Gastroesophageal sphincter (tissue), 4 donors: ENCODE results near the gene CFAP69. TPM values are rescaled to one million over a fixed set of nuclear protein-coding genes. Genes with fewer than 3 reads are reported as not detected.

Experiments used
- ATAC-seq: fragments of 150-250 bp; one replicate; pipeline ENCODE4 v1.9.1; 2016; ENCODE audit warnings: mild to moderate bottlenecking, moderate library complexity
- H3K27ac ChIP-seq, 4 donors: fragments of 200-600 bp; sonication (generic) in 3 of 4; 1 replicate in 3 of 4; 2 replicates in 1 of 4; pipeline ENCODE4 v1.5.1; 2016 to 2019
- H3K27me3 ChIP-seq: fragments of 200-600 bp; sonication (generic); one replicate; pipeline ENCODE4 v1.5.1; 2019
- H3K36me3 ChIP-seq, 2 donors: fragments of 200-600 bp; sonication (generic); one replicate each; pipeline ENCODE4 v1.5.1; 2019; ENCODE audit warnings: control low read depth in 1 of 2
- H3K4me1 ChIP-seq, 3 donors: fragments of 200-600 bp; sonication (generic); 1 replicate in 2 of 3; 2 replicates in 1 of 3; pipeline ENCODE4 v1.5.1; 2016 to 2019; ENCODE audit warnings: control low read depth in 2 of 3
- H3K4me3 ChIP-seq, 2 donors: fragments of 200-600 bp; sonication (generic); one replicate each; pipeline ENCODE4 v1.5.1; 2019; ENCODE audit warnings: mild to moderate bottlenecking in 1 of 2, moderate library complexity in 1 of 2
- H3K9me3 ChIP-seq, 3 donors: fragments of 200-600 bp; sonication (generic); one replicate each; pipeline ENCODE4 v1.5.1; 2017 to 2019; ENCODE audit warnings: control low read depth in 2 of 3
- EP300 ChIP-seq: sonication (generic); formaldehyde crosslinking; IDR thresholded peaks from one replicate; pipeline ENCODE4 v1.6.1; 2017; ENCODE audit warnings: antibody characterized with exemption, mild to moderate bottlenecking
- POLR2A ChIP-seq, 2 donors: fragments of 450-650 bp; IDR thresholded peaks; one replicate each; pipeline ENCODE4 v1.6.1; 2017; ENCODE audit warnings: antibody characterized with exemption in 2 of 2, mild to moderate bottlenecking in 2 of 2, moderate library complexity in 1 of 2
- POLR2AphosphoS5 ChIP-seq: sonication (generic); formaldehyde crosslinking; IDR thresholded peaks from one replicate; pipeline ENCODE4 v1.6.1; 2017; ENCODE audit warnings: antibody characterized with exemption
- WGBS, 2 donors: methylation state at CpG; one replicate each; pipeline ENCODE4 v1.1.5; 2018; ENCODE audit warnings: low coverage in 1 of 2; 5-methylcytosine and 5-hydroxymethylcytosine counted together
- total RNA-seq, 4 donors: library from RNA; depleted of rRNA; stranded (reverse); fragments of >200 nt; gene quantifications; one replicate each; pipeline ENCODE4 v1.1.0, GENCODE V29; 2016
- TF ChIP-seq, protein P1 (sequence below), 4 experiments: fragments of 200-600 bp in 2 of 4; fragments of 450-650 bp in 2 of 4; sonication (generic) in 1 of 4; IDR thresholded peaks; one replicate each; pipeline ENCODE4 v1.5.1; 2017 to 2019; ENCODE audit warnings: antibody characterized with exemption in 4 of 4, mild to moderate bottlenecking in 2 of 4, moderate library complexity in 2 of 4

CFAP69 gene
- total RNA-seq, 4 donors from 2014 or later, result 6.1 to 11.5 (median 7.2) TPM

- Histone ChIP-seq H3K4me1 (no peaks in the 10 kb centered on the region), H3K27me3 (peaks cover 32% of the 10 kb centered on the region), H3K27ac (no peak overlapping the region), H3K4me3 (no peak overlapping the region), H3K36me3 (no peaks in the 10 kb centered on the region), H3K9me3 (no peaks in the 10 kb centered on the region)
- TF ChIP-seq POLR2A (IDR thresholded peaks at IDR 0.05) (no peak), EP300 (no peak), POLR2AphosphoS5 (no peak)
- TF ChIP-seq, protein P1, sequence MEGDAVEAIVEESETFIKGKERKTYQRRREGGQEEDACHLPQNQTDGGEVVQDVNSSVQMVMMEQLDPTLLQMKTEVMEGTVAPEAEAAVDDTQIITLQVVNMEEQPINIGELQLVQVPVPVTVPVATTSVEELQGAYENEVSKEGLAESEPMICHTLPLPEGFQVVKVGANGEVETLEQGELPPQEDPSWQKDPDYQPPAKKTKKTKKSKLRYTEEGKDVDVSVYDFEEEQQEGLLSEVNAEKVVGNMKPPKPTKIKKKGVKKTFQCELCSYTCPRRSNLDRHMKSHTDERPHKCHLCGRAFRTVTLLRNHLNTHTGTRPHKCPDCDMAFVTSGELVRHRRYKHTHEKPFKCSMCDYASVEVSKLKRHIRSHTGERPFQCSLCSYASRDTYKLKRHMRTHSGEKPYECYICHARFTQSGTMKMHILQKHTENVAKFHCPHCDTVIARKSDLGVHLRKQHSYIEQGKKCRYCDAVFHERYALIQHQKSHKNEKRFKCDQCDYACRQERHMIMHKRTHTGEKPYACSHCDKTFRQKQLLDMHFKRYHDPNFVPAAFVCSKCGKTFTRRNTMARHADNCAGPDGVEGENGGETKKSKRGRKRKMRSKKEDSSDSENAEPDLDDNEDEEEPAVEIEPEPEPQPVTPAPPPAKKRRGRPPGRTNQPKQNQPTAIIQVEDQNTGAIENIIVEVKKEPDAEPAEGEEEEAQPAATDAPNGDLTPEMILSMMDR (IDR thresholded peaks at IDR 0.05), result no peak
- ATAC-seq, result no peak
These were observed 92.1 kb downstream of the CFAP69 start for GRCh38 chr7:90337106-90337505.

DNA sequence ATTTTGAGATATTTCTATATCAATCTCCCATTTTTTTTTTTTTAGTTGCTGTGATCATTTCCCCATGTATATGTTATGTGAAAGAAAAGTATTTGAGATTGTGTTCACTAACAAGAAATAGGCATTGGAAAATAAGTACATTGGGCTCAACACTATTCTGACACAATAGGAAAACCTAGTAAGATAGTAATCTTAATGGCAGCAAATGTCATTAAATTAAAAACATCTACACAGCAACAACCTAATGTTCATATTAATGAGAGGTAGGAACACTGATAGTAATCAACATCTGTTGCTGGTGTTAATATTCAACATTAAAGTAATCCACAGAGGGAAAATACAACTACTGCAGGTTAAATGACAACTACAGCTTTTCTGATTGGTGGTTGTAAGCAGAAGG, 100.0 kb downstream of the CFAP69 start:
- no peak overlapping the region for H3K27ac ChIP-seq
- H3K4me3 ChIP-seq, result no peak overlapping the region
- TF ChIP-seq POLR2AphosphoS5, result no peak
- no peak for TF ChIP-seq POLR2A (IDR thresholded peaks at IDR 0.05)
- TF ChIP-seq, protein P1 (IDR thresholded peaks at IDR 0.05), result no peak
- TF ChIP-seq EP300, result no peak
- H3K27me3 ChIP-seq, result no peaks in the 10 kb centered on the region
- no peaks in the 10 kb centered on the region for H3K36me3 ChIP-seq
- no peaks in the 10 kb centered on the region for H3K9me3 ChIP-seq
- no peak for ATAC-seq
- H3K4me1 ChIP-seq, result peaks cover 4 to 22% (median 5%) of the 10 kb centered on the region in 3 donors

DNA sequence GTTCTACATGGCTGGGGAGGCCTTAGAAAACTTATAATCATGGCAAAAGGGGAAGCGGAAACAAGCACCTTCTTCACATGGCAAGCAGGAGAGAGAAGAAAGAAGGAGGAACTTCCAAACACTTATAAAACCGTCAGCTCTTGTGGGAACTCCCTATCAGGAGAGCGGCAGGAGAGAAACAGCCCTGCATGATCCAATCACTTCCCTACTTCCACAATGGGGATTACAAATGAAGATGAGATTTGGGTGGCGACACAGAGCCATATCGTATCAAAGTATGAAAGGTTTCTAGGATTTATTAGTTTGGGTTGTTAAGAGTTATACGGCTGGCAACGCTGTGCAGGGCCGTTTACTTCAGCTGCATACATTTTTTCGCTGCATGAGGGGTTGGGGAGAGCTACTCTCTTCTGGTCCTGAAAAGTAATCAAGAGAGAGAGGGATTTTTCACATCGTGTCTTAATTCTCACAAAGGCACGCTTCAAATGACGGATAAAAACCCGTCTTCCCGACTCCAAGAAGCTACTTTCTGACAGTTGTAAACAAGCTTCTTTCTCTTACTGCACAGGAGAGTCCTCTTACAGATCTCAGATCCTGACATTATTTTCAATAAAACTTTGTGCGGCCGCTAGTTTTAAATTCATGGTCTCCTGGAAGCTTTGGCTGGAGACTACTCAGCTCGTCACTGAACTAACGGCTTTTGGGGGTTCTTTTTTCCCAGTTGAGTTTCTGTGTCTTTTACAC, 100.8 kb downstream of the CFAP69 start:
- TF ChIP-seq, protein P1 (IDR thresholded peaks at IDR 0.05), result no peak
- TF ChIP-seq POLR2A (IDR thresholded peaks at IDR 0.05), result no peak
- H3K9me3 ChIP-seq, result no peaks in the 10 kb centered on the region
- H3K27ac ChIP-seq, result peak overlapping the region; percentile 56 to 88 (median 85)
- no peaks in the 10 kb centered on the region for H3K36me3 ChIP-seq
- WGBS, 2 donors, result 2 to 6% methylated on average over 17 to 18 of the region's 18 CpGs
- peaks cover 4 to 22% (median 5%) of the 10 kb centered on the region in 3 donors for H3K4me1 ChIP-seq
- ATAC-seq, result no peak
- H3K27me3 ChIP-seq, result no peaks in the 10 kb centered on the region
- H3K4me3 ChIP-seq, result peak overlapping the region; percentile 75 to 77

GRCh38 chr7:90346336-90347125, 101.6 kb downstream of the CFAP69 start, which contains the start of gene GTPBP10:
Gene GTPBP10, plus strand, starts transcription at chr7:90346716. Its CDS starts 26 bp downstream, at chr7:90346742.
- Histone ChIP-seq H3K4me1 (peaks cover 4 to 22% (median 5%) of the 10 kb centered on the region in 3 donors), H3K27ac (peak within 1 kb of the TSS; percentile 64 to 88 (median 85)), H3K36me3 (no peaks in the 10 kb centered on the region), H3K9me3 (no peaks in the 10 kb centered on the region), H3K4me3 (peak within 1 kb of the TSS; percentile 75 to 77), H3K27me3 (no peaks in the 10 kb centered on the region)
- ATAC-seq, result peak; percentile 98
- TF ChIP-seq, protein P1 (IDR thresholded peaks at IDR 0.05), result peak; percentile 29 to 86 (median 76)
- TF ChIP-seq POLR2A (IDR thresholded peaks at IDR 0.05) (peak; percentile 33 to 42), POLR2AphosphoS5 (peak; percentile 88), EP300 (no peak)
- WGBS, 2 donors, result 0% methylated on average over 12 to 26 of the region's 37 CpGs
